Measurements from ENCODE around the gene RGL2. TPM values are rescaled to one million over a fixed set of nuclear protein-coding genes. Genes with fewer than 3 reads are reported as not detected.

Gene RGL2
- total and polyA plus RNA-seq, 2 of the 4 experiments (the other 2 are of a cell fraction) = 4.1 to 26.9 TPM

GRCh38 chr6:33276581-33276863 is 22.2 kb downstream of the RGL2 start:
- POLR2A ChIA-PET (ENCODE audit: unreplicated experiment) = no interaction called here
- CTCF ChIA-PET = interaction anchor here (1.8 kb wide), 1 partner anchor 20 kb away, joined by 5 read pairs; no protein-coding TSS in a partner anchor
- in situ Hi-C loops (cut with MboI; ENCODE audit: low sequenced_read_pairs) = no loop called here

More at GRCh38 chr6:33276581-33276863, 22.2 kb downstream of the RGL2 start:
- peaks cover 61% of the 10 kb centered on the region for H3K36me3 ChIP-seq (ENCODE audit: control insufficient read depth, insufficient read depth, low read length)
- peak overlapping the region; percentile 3; the same call in 1 of the 2 replicates for H4K5ac ChIP-seq (ENCODE audit: low read depth, low read length)
- H2BK120ac ChIP-seq (ENCODE audit: low read depth, low read length) = no peak overlapping the region
- peak overlapping the region; percentile 21 for H2AK9ac ChIP-seq (replicated peaks; ENCODE audit: low read depth, low read length, poor library complexity)
- peak overlapping the region; percentile 71 for H3K4me2 ChIP-seq (ENCODE audit: low read depth, low read length)
- no peak overlapping the region for H3K18ac ChIP-seq (ENCODE audit: low read depth, low read length)
- H3K4me3 ChIP-seq (ENCODE audit: insufficient read depth, low read depth, low read length) = peak overlapping the region; percentile 46
- no peaks in the 10 kb centered on the region for H3K9me3 ChIP-seq (ENCODE audit: control insufficient read depth, insufficient read depth, low read length)
- no peak overlapping the region for H2AFZ ChIP-seq (replicated peaks; ENCODE audit: low read length, poor library complexity)
- no peak overlapping the region for H2BK20ac ChIP-seq (ENCODE audit: low read depth, low read length)
- ATAC-seq (ENCODE audit: low read depth) (no peak), DNase-seq (no peak)
- peak overlapping the region; percentile 20 for H3K14ac ChIP-seq (replicated peaks; ENCODE audit: low read depth, low read length)
- peaks cover 16 to 52% of the 10 kb centered on the region in 2 experiments for H3K79me1 ChIP-seq (ENCODE audit: low read depth in 1 of 2, low read length in 2 of 2)
- peak overlapping the region; percentile 16; the same call in 1 of the 2 replicates for H3K56ac ChIP-seq (ENCODE audit: extremely low read depth, insufficient read depth, low read length)
- TF ChIP-seq CHD1 (IDR thresholded peaks at IDR 0.05; ENCODE audit: low read depth, low read length) = no peak
- no peak for TF ChIP-seq NFE2L2 (IDR thresholded peaks at IDR 0.05; ENCODE audit: low read depth, low read length)
- TF ChIP-seq RCOR1 (IDR thresholded peaks at IDR 0.05; ENCODE audit: insufficient replicate concordance, low read length) = no peak
- no peak for TF ChIP-seq RFX5 (IDR thresholded peaks at IDR 0.05; ENCODE audit: low read depth, low read length)
- no peak for TF ChIP-seq POLR2A (IDR thresholded peaks at IDR 0.05; ENCODE audit: low read depth, low read length)
- TF ChIP-seq CTCF (conservative IDR thresholded peaks at IDR 0.05; ENCODE audit: low read depth, low read length) = no peak
- TF ChIP-seq MXI1 (IDR thresholded peaks at IDR 0.05; ENCODE audit: borderline replicate concordance, low read depth, low read length) = no peak
- TF ChIP-seq MAZ (IDR thresholded peaks at IDR 0.05; ENCODE audit: borderline replicate concordance, low read depth, low read length) = no peak
- no peak for TF ChIP-seq USF2 (IDR thresholded peaks at IDR 0.05; ENCODE audit: low read depth, low read length)
- TF ChIP-seq SMC3 (IDR thresholded peaks at IDR 0.05; ENCODE audit: low read depth, low read length) = no peak
- no peak for TF ChIP-seq ELK1 (IDR thresholded peaks at IDR 0.05; ENCODE audit: borderline replicate concordance, low read depth, low read length)
- no peak for TF ChIP-seq MAFK (IDR thresholded peaks at IDR 0.05; ENCODE audit: low read depth, low read length)
- peak overlapping the region; percentile 26 for H3K27ac ChIP-seq (ENCODE audit: insufficient read depth, low read length)
- peaks cover 80% of the 10 kb centered on the region for H4K20me1 ChIP-seq (ENCODE audit: insufficient read depth, low read length)
- H4K8ac ChIP-seq (ENCODE audit: low read depth in 2 of 2, low read length in 2 of 2) = peak overlapping the region; percentile 27 to 84; a peak in 3 of 4 replicates
- H4K91ac ChIP-seq (ENCODE audit: insufficient read depth, low read depth, low read length) = 0 out of 2 replicates have a peak overlapping the region, but pooled peaks have one; percentile 12
- BruUV-seq (replicated peaks) = no TSS peak
- peak overlapping the region; percentile 36; the same call in 1 of the 2 replicates for H3K23ac ChIP-seq (ENCODE audit: low read depth, low read length)
- dilution Hi-C loops (cut with HindIII; ENCODE audit: low sequenced_read_pairs, unreplicated experiment) (no loop called here), intact Hi-C loops (cut with micrococcal nuclease) (no loop called here)
- H3K9me1 ChIP-seq (ENCODE audit: insufficient read depth, low read length) = peaks cover 9% of the 10 kb centered on the region
- 0 out of 2 replicates have a peak overlapping the region, but pooled peaks have one; percentile 59 for H2AK5ac ChIP-seq (ENCODE audit: low read depth, low read length)
- H3K4ac ChIP-seq (ENCODE audit: low read depth, low read length) = peak overlapping the region; percentile 57
- no peak overlapping the region for H2BK15ac ChIP-seq (ENCODE audit: low read depth, low read length)
- peaks cover 14% of the 10 kb centered on the region for H3K4me1 ChIP-seq (ENCODE audit: control insufficient read depth, insufficient read depth, low read length)
- H3K9ac ChIP-seq (ENCODE audit: low read depth, low read length) = peak overlapping the region; percentile 62
- no peaks in the 10 kb centered on the region for H3K27me3 ChIP-seq (ENCODE audit: control insufficient read depth, insufficient read depth, low read length)
- peak overlapping the region; percentile 7 for H2BK5ac ChIP-seq (ENCODE audit: low read depth, low read length, poor library complexity, severe bottlenecking)

All from IMR-90 (cell line).